ENCODE results near the gene PPARA. TPM values are rescaled to one million over a fixed set of nuclear protein-coding genes. Genes with fewer than 3 reads are reported as not detected.

The PPARA gene
- total and polyA plus RNA-seq, 7 donors: 11.0 to 55.8 (median 37.3) TPM

GRCh38 chr22:46106279-46107022 is 43.9 kb upstream of the PPARA start:
- Histone ChIP-seq H3K4me1 (peaks cover 97% of the 10 kb centered on the region), H3K9me3 (no peaks in the 10 kb centered on the region), H3K36me3 (ENCODE audit: insufficient read depth in 1 of 2, low read depth in 1 of 2) (peaks cover 3 to 51% of the 10 kb centered on the region in 2 donors), H3K27me3 (ENCODE audit: insufficient read depth in 3 of 3, low read length in 2 of 3) (no peaks in the 10 kb centered on the region), H3K4me3 (peak overlapping the region; percentile 19), H3K27ac (peak overlapping the region; percentile 93)
- DNase-seq (no peak), ATAC-seq (no peak)
- TF ChIP-seq CTCF (IDR thresholded peaks at IDR 0.05): no peak
- intact Hi-C loops (cut with DNase I): loop anchor here in 1 of 2 donors (1.0 kb wide), 1 partner anchor 16 kb away; no protein-coding TSS in a partner anchor
- WGBS, 3 donors: 24 to 52% (median 35%) methylated on average over 15 to 19 of the region's 19 CpGs

GRCh38 chr22:46107089-46107664 is 43.1 kb upstream of the PPARA start:
- peak overlapping the region; percentile 15 for H3K4me3 ChIP-seq
- WGBS, 3 donors: 8 to 25% (median 14%) methylated on average over 35 of the region's 35 CpGs
- H3K27me3 ChIP-seq (ENCODE audit: insufficient read depth in 3 of 3, low read length in 2 of 3): no peaks in the 10 kb centered on the region
- H3K9me3 ChIP-seq: no peaks in the 10 kb centered on the region
- peak; percentile 76 to 90 for DNase-seq
- intact Hi-C loops (cut with DNase I): loop anchor here in 1 of 2 donors (1.0 kb wide), 1 partner anchor 17 kb away; no protein-coding TSS in a partner anchor
- peaks cover 3 to 49% of the 10 kb centered on the region in 2 donors for H3K36me3 ChIP-seq (ENCODE audit: insufficient read depth in 1 of 2, low read depth in 1 of 2)
- TF ChIP-seq CTCF (IDR thresholded peaks at IDR 0.05): no peak
- H3K4me1 ChIP-seq: peaks cover 98% of the 10 kb centered on the region
- H3K27ac ChIP-seq: peak overlapping the region; percentile 93
- peak; percentile 73 to 81 (median 74) for ATAC-seq

- no peak for ATAC-seq
- peak overlapping the region; percentile 93 for H3K27ac ChIP-seq
- H3K9me3 ChIP-seq: no peaks in the 10 kb centered on the region
- TF ChIP-seq CTCF (IDR thresholded peaks at IDR 0.05): no peak
- H3K4me3 ChIP-seq: peak overlapping the region; percentile 15
- peaks cover 3 to 49% of the 10 kb centered on the region in 2 donors for H3K36me3 ChIP-seq (ENCODE audit: insufficient read depth in 1 of 2, low read depth in 1 of 2)
- intact Hi-C loops (cut with DNase I): loop anchor here in 1 of 2 donors (1.0 kb wide), 1 partner anchor 18 kb away; no protein-coding TSS in a partner anchor
- no peak for DNase-seq
- WGBS, 3 donors: 34 to 55% (median 39%) methylated on average over 21 to 22 of the region's 22 CpGs
- peaks cover 98% of the 10 kb centered on the region for H3K4me1 ChIP-seq
- no peaks in the 10 kb centered on the region for H3K27me3 ChIP-seq (ENCODE audit: insufficient read depth in 3 of 3, low read length in 2 of 3)
These were observed 42.4 kb upstream of the PPARA start for GRCh38 chr22:46107753-46108563.

GRCh38 chr22:46108564-46109473 is 41.5 kb upstream of the PPARA start:
- peaks cover 98% of the 10 kb centered on the region for H3K4me1 ChIP-seq
- ATAC-seq: peak in 1 of 4 donors; percentile 24

More at GRCh38 chr22:46108564-46109473, 41.5 kb upstream of the PPARA start:
- H3K36me3 ChIP-seq (ENCODE audit: insufficient read depth in 1 of 2, low read depth in 1 of 2): peaks cover 3 to 50% of the 10 kb centered on the region in 2 donors
- 23 to 36% (median 32%) methylated on average over 17 to 20 of the region's 20 CpGs for WGBS, 3 donors
- peak overlapping the region; percentile 93 for H3K27ac ChIP-seq
- no peaks in the 10 kb centered on the region for H3K9me3 ChIP-seq
- H3K4me3 ChIP-seq: no peak overlapping the region
- DNase-seq: no peak
- intact Hi-C loops (cut with DNase I): no loop called here
- no peak for TF ChIP-seq CTCF (IDR thresholded peaks at IDR 0.05)
- H3K27me3 ChIP-seq (ENCODE audit: insufficient read depth in 3 of 3, low read length in 2 of 3): no peaks in the 10 kb centered on the region

Data from psoas muscle (tissue), 8 donors.